Testis (tissue), 3 donors: Measurements from ENCODE around the gene DEAF1. TPM values are rescaled to one million over a fixed set of nuclear protein-coding genes. Genes with fewer than 3 reads are reported as not detected.
A peak's percentile ranks its signal among the peaks of the same experiment; 100 is the strongest.

Experiments used
- DNase-seq: peaks from one replicate; pipeline ENCODE4 v3.0.0-alpha.2; 2019
- H3K27ac ChIP-seq, 2 donors: fragments of 200-600 bp; sonication (generic); one replicate each; pipeline ENCODE4 v1.5.1; 2019
- H3K27me3 ChIP-seq: fragments of 200-600 bp; sonication (generic); one replicate; pipeline ENCODE4 v1.5.1; 2019
- H3K36me3 ChIP-seq: fragments of 200-600 bp; sonication (generic); one replicate; pipeline ENCODE4 v1.5.1; 2017; ENCODE audit warnings: low read depth; ENCODE audit errors: missing control alignments
- H3K4me1 ChIP-seq: fragments of 200-600 bp; sonication (generic); one replicate; pipeline ENCODE4 v1.5.1; 2019
- H3K4me3 ChIP-seq, 2 donors: fragments of 200-600 bp; sonication (generic); one replicate each; pipeline ENCODE4 v1.5.1; 2017 to 2019
- H3K9me3 ChIP-seq: fragments of 200-600 bp; sonication (generic); one replicate; pipeline ENCODE4 v1.5.1; 2017
- POLR2A ChIP-seq: fragments of 450-650 bp; IDR thresholded peaks from one replicate; pipeline ENCODE4 v1.6.1; 2017; ENCODE audit warnings: antibody characterized with exemption, mild to moderate bottlenecking, moderate library complexity
- WGBS, 2 donors: methylation state at CpG; one replicate each; pipeline ENCODE4 v1.1.5; 2018; 5-methylcytosine and 5-hydroxymethylcytosine counted together
- intact Hi-C: fragments of 100-400 bp; cut with DNase I; formaldehyde crosslinking; loops from one replicate; pipeline ENCODE4 v1.15.1; 2023; ENCODE audit warnings: low total_unique reads
- polyA plus RNA-seq: library from polyadenylated mRNA; stranded (reverse); fragments of 350-450 nt; fragmentation: Illumina TruSeq; extraction: RNeasy Lipid Tissue Mini Kit (QIAGEN cat#74804); gene quantifications from one replicate; pipeline ENCODE4 v1.2.3, GENCODE V29; 2014; ENCODE audit warnings: low read depth, low replicate concordance; ENCODE audit not compliant: insufficient read depth
- total RNA-seq, 2 donors: library from RNA; depleted of rRNA; stranded (reverse); fragments of >200 nt; gene quantifications; one replicate each; pipeline ENCODE4 v1.2.3, GENCODE V29; 2016
- TF ChIP-seq, protein P1 (sequence below), 3 experiments: fragments of 450-650 bp in 2 of 3; fragments of 200-600 bp in 1 of 3; sonication (generic) in 1 of 3; IDR thresholded peaks; one replicate each; pipeline ENCODE4 v1.5.1; 2016 to 2019; ENCODE audit warnings: antibody characterized with exemption in 3 of 3, mild to moderate bottlenecking in 2 of 3, moderate library complexity in 1 of 3

DEAF1 gene
- total and polyA plus RNA-seq, 3 donors from 2014 or later, result 47.9 to 116 (median 82.5) TPM

DNA sequence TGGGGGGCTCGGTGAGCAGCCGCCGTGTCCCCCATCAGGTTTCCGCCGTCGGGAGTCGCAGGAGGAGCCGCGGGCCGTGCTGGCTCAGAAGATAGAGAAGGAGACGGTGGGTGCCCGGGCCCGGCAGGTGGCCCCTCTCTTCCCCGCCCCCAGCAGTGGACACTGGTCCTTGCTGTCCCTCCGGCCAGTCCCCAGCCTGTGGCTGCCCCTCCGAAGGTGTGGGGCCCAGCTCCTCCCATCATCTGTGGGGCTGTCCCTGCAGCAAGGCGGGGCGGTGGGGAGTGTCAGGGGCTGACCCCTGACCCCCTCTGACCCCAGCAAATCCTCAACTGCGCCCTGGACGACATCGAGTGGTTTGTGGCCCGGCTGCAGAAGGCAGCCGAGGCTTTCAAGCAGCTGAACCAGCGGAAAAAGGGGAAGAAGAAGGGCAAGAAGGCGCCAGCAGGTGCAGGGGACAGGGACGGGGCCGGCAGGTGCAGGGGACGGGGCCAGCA is 26.3 kb upstream of the DEAF1 start:
- no peak overlapping the region for H3K27ac ChIP-seq
- H3K9me3 ChIP-seq, result no peaks in the 10 kb centered on the region
- H3K27me3 ChIP-seq, result no peaks in the 10 kb centered on the region
- TF ChIP-seq, protein P1, sequence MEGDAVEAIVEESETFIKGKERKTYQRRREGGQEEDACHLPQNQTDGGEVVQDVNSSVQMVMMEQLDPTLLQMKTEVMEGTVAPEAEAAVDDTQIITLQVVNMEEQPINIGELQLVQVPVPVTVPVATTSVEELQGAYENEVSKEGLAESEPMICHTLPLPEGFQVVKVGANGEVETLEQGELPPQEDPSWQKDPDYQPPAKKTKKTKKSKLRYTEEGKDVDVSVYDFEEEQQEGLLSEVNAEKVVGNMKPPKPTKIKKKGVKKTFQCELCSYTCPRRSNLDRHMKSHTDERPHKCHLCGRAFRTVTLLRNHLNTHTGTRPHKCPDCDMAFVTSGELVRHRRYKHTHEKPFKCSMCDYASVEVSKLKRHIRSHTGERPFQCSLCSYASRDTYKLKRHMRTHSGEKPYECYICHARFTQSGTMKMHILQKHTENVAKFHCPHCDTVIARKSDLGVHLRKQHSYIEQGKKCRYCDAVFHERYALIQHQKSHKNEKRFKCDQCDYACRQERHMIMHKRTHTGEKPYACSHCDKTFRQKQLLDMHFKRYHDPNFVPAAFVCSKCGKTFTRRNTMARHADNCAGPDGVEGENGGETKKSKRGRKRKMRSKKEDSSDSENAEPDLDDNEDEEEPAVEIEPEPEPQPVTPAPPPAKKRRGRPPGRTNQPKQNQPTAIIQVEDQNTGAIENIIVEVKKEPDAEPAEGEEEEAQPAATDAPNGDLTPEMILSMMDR (IDR thresholded peaks at IDR 0.05), result no peak
- no peak for TF ChIP-seq POLR2A
- H3K4me1 ChIP-seq, result peaks cover 14% of the 10 kb centered on the region
- intact Hi-C loops, result loop anchor here (10.0 kb wide), 1 partner anchor 166 kb away; no protein-coding TSS in a partner anchor
- DNase-seq, result no peak
- 31 to 37% methylated on average over 13 to 28 of the region's 28 CpGs for WGBS, 2 donors
- H3K4me3 ChIP-seq, result peak overlapping the region in 1 of 2 donors; percentile 25
- no peaks in the 10 kb centered on the region for H3K36me3 ChIP-seq

DNA sequence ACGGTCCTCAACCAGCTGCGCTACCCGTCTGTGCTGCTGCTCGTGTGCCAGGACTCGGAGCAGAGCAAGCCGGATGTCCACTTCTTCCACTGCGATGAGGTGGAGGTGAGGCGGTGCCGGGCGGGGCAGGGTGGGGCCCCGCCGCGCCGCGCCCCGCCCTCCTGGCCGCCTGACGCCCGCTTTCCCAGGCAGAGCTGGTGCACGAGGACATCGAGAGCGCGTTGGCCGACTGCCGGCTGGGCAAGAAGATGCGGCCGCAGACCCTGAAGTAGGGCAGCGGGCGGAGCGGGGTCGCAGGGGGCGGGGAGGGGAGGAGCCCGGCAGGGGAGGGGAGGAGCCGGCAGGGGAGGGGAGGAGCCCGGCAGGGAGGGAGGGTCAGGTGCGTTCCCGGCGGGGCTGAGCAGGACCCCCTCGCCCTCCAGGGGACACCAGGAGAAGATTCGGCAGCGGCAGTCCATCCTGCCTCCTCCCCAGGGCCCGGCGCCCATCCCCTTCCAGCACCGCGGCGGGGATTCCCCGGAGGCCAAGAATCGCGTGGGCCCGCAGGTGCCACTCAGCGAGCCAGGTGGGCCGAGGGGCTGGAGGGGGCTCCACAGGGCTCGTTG is 25.7 kb upstream of the DEAF1 start:
- Histone ChIP-seq H3K4me1 (peaks cover 10% of the 10 kb centered on the region), H3K9me3 (no peaks in the 10 kb centered on the region), H3K36me3 (no peaks in the 10 kb centered on the region), H3K27ac (no peak overlapping the region), H3K4me3 (peak overlapping the region in 1 of 2 donors; percentile 25), H3K27me3 (no peaks in the 10 kb centered on the region)
- WGBS, 2 donors, result 13 to 27% methylated on average over 3 to 47 of the region's 53 CpGs
- no peak for DNase-seq
- intact Hi-C loops, result loop anchor here (10.0 kb wide), 1 partner anchor 166 kb away; no protein-coding TSS in a partner anchor
- no peak for TF ChIP-seq POLR2A
- TF ChIP-seq, protein P1 (IDR thresholded peaks at IDR 0.05), result no peak

DNA sequence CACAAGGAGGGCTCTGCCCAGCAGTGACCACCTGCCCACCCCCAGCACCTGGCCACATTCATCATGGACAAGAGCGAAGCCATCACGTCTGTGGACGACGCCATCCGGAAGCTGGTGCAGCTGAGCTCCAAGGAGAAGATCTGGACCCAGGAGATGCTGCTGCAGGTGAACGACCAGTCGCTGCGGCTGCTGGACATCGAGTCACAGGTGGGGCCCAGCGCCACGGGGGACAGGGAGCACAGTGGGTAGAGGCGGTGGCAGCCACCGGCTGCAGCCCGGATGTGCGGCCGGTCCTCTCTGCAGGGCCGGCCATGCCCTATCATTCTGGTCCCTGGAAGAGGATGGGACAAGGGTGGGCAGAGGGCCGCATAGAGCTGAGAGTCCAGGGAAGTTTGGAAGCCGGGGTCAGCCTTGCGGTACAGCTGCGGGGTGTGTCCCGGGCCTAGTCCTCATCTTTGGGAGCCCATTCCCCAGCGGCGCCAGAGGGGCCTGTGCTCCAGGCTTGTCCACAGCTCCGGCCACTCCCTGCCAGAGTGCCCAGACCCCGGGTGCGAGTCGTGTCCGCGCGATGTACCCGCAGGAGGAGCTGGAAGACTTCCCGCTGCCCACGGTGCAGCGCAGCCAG is 25.1 kb upstream of the DEAF1 start:
- Histone ChIP-seq H3K9me3 (no peaks in the 10 kb centered on the region), H3K4me3 (peak overlapping the region in 1 of 2 donors; percentile 25), H3K27me3 (no peaks in the 10 kb centered on the region), H3K27ac (no peak overlapping the region), H3K4me1 (peaks cover 9% of the 10 kb centered on the region), H3K36me3 (no peaks in the 10 kb centered on the region)
- WGBS, 2 donors, result 38 to 55% methylated on average over 10 to 33 of the region's 35 CpGs
- no peak for DNase-seq
- intact Hi-C loops, result loop anchor here (10.0 kb wide), 1 partner anchor 165 kb away; no protein-coding TSS in a partner anchor
- TF ChIP-seq, protein P1 (IDR thresholded peaks at IDR 0.05), result no peak
- no peak for TF ChIP-seq POLR2A

DNA sequence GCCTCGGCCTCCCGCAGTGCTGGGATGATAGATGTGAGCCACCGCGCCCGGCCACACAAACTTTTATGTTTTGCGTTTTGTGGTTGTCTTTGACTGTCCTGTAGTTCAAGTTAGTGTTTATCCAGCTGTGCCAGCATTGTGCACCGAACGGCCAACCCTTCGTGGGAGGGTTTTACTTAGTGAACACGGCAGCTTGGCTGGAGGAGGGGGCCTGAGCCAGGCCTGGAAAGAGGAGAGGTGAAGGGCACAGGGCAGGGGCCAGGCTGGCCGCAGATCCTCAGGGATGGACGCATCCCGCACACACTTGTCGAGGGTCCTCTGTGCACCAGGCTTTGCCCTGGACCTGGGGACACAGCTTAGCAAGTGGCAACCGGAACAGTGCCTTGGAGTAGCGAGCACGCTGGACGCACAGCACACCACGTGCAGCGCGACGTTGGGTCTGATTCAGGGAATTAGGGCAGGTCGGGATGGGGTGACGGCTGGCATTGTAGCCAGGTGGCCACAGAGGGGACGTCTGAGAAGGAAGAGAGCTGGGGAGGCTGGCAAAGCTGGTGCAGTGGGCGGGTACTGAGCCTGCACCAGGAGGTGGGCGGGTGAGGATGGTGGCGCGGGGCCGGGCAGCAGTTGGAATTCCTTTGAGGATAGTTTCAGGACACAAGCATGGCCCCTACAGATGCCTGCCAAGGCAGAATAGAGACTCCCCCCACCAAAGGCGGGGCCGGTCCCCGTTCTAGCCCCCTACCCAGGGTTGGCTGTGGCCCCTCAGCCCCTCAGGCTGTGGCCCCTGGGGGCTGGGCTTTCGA is 24.4 kb upstream of the DEAF1 start:
- H3K4me1 ChIP-seq, result peaks cover 9% of the 10 kb centered on the region
- no peaks in the 10 kb centered on the region for H3K36me3 ChIP-seq
- no peak overlapping the region for H3K4me3 ChIP-seq
- no peaks in the 10 kb centered on the region for H3K27me3 ChIP-seq
- no peak for TF ChIP-seq POLR2A
- TF ChIP-seq, protein P1 (IDR thresholded peaks at IDR 0.05), result no peak
- WGBS, 2 donors, result 77 to 84% methylated on average over 31 to 34 of the region's 34 CpGs
- no peak for DNase-seq
- intact Hi-C loops, result loop anchor here (10.0 kb wide), 1 partner anchor 165 kb away; no protein-coding TSS in a partner anchor
- no peaks in the 10 kb centered on the region for H3K9me3 ChIP-seq
- H3K27ac ChIP-seq, result no peak overlapping the region
